Mesenchymal stem cell (in vitro differentiated cells and primary cell): ENCODE measurements around the gene CSRP1.

Source experiments
- DNase-seq: peaks from one replicate; pipeline ENCODE4 v3.0.0-alpha.2; 2013
- H2AFZ ChIP-seq: one replicate; pipeline ENCODE4 v1.6.1; 2013; ENCODE audit warnings: low read depth, mild to moderate bottlenecking, control low read depth, inconsistent platforms, low read length, moderate library complexity
- H2AK5ac ChIP-seq: 2 replicates; pipeline ENCODE4 v1.6.1; 2013; ENCODE audit warnings: low read length, moderate library complexity, mild to moderate bottlenecking, inconsistent platforms; ENCODE audit not compliant: severe bottlenecking
- H2BK120ac ChIP-seq: one replicate; pipeline ENCODE4 v1.6.1; 2013; ENCODE audit warnings: low read depth, mild to moderate bottlenecking, inconsistent platforms, low read length, moderate library complexity
- H2BK12ac ChIP-seq, 2 experiments: one replicate each; pipeline ENCODE4 v1.6.1; 2013; ENCODE audit warnings: inconsistent platforms in 2 of 2, low read length in 2 of 2, mild to moderate bottlenecking in 2 of 2, moderate library complexity in 2 of 2, control low read depth in 1 of 2
- H2BK15ac ChIP-seq: one replicate; pipeline ENCODE4 v1.6.1; 2013; ENCODE audit warnings: mild to moderate bottlenecking, low read depth, inconsistent platforms; ENCODE audit not compliant: poor library complexity, severe bottlenecking
- H2BK5ac ChIP-seq: 2 replicates; pipeline ENCODE4 v1.6.1; 2013; ENCODE audit warnings: low read depth, mild to moderate bottlenecking, low read length, control low read depth, inconsistent platforms; ENCODE audit not compliant: poor library complexity, severe bottlenecking
- H3K14ac ChIP-seq, 2 experiments: one replicate each; pipeline ENCODE4 v1.6.1; 2013; ENCODE audit warnings: inconsistent platforms in 2 of 2, low read length in 2 of 2, control low read depth in 1 of 2, mild to moderate bottlenecking in 1 of 2, moderate library complexity in 1 of 2
- H3K18ac ChIP-seq, 2 experiments: one replicate each; pipeline ENCODE4 v1.6.1; 2013; ENCODE audit warnings: inconsistent platforms in 2 of 2, low read length in 2 of 2, control low read depth in 1 of 2, low read depth in 1 of 2, mild to moderate bottlenecking in 1 of 2
- H3K23ac ChIP-seq, 2 experiments: one replicate each; pipeline ENCODE4 v1.6.1; 2013; ENCODE audit warnings: inconsistent platforms in 2 of 2, low read length in 2 of 2, mild to moderate bottlenecking in 2 of 2, moderate library complexity in 2 of 2, control low read depth in 1 of 2
- H3K27ac ChIP-seq: 2 replicates; pipeline ENCODE4 v1.5.1; 2013; ENCODE audit warnings: mild to moderate bottlenecking, moderate library complexity, low read length, control low read depth, inconsistent platforms; ENCODE audit not compliant: poor library complexity, severe bottlenecking
- H3K27me3 ChIP-seq, 2 experiments: 2 replicates each; pipeline versions ENCODE4 v1.6.1 to v1.7.0; 2013; ENCODE audit warnings: low read length in 2 of 2, mild to moderate bottlenecking in 2 of 2, moderate library complexity in 2 of 2, control low read depth in 1 of 2, inconsistent platforms in 1 of 2; ENCODE audit not compliant: control insufficient read depth in 1 of 2, insufficient read depth in 1 of 2
- H3K36me3 ChIP-seq, 2 experiments: 2 replicates each; pipeline versions ENCODE4 v1.6.1 to v1.7.0; 2013; ENCODE audit warnings: low read length in 2 of 2, control low read depth in 1 of 2, inconsistent platforms in 1 of 2, low read depth in 1 of 2, mild to moderate bottlenecking in 1 of 2; ENCODE audit not compliant: insufficient read depth in 2 of 2, control insufficient read depth in 1 of 2
- H3K4ac ChIP-seq, 2 experiments: one replicate each; pipeline ENCODE4 v1.6.1; 2013; ENCODE audit warnings: inconsistent platforms in 2 of 2, low read length in 2 of 2, mild to moderate bottlenecking in 2 of 2, moderate library complexity in 2 of 2, control low read depth in 1 of 2, low read depth in 1 of 2
- H3K4me1 ChIP-seq: 2 replicates; pipeline ENCODE4 v1.6.1; 2013; ENCODE audit warnings: low read depth, low read length, control low read depth; ENCODE audit not compliant: control insufficient read depth, insufficient read depth
- H3K4me2 ChIP-seq: 2 replicates; pipeline ENCODE4 v1.6.1; 2013; ENCODE audit warnings: low read length, mild to moderate bottlenecking, inconsistent platforms; ENCODE audit not compliant: poor library complexity, severe bottlenecking
- H3K4me3 ChIP-seq, 2 experiments: 2 replicates each; pipeline versions ENCODE4 v1.5.1 to v1.7.0; 2013; ENCODE audit warnings: low read length in 2 of 2, mild to moderate bottlenecking in 2 of 2, control low read depth in 1 of 2, low read depth in 1 of 2; ENCODE audit not compliant: insufficient read depth in 1 of 2
- H3K79me1 ChIP-seq: replicated peaks from 2 replicates; pipeline ENCODE4 v1.6.1; 2013; ENCODE audit warnings: mild to moderate bottlenecking, control low read depth, low read length, inconsistent platforms; ENCODE audit not compliant: poor library complexity, severe bottlenecking
- H3K9ac ChIP-seq: 2 replicates; pipeline ENCODE4 v1.7.0; 2013; ENCODE audit warnings: mild to moderate bottlenecking, low read length, moderate library complexity
- H3K9me3 ChIP-seq: 2 replicates; pipeline ENCODE4 v1.7.0; 2013; ENCODE audit warnings: mild to moderate bottlenecking, low read length; ENCODE audit not compliant: control insufficient read depth
- H4K8ac ChIP-seq: one replicate; pipeline ENCODE4 v1.6.1; 2013; ENCODE audit warnings: inconsistent platforms, mild to moderate bottlenecking, low read length, moderate library complexity
- H4K91ac ChIP-seq: one replicate; pipeline ENCODE4 v1.6.1; 2013; ENCODE audit warnings: mild to moderate bottlenecking, low read length, inconsistent platforms
- WGBS: methylation state at CpG from one replicate; pipeline ENCODE4 v1.1.7; 2013; ENCODE audit warnings: mixed read lengths; 5-methylcytosine and 5-hydroxymethylcytosine counted together

CSRP1 gene

GRCh38 chr1:201530741-201531531 is 24.0 kb upstream of the CSRP1 start:
- H3K18ac ChIP-seq: peak overlapping the region; percentile 7 to 35
- DNase-seq: peak; percentile 90

GRCh38 chr1:201528631-201529252 is 21.8 kb upstream of the CSRP1 start:
- no peaks in the 10 kb centered on the region for H3K36me3 ChIP-seq
- H3K27ac ChIP-seq: no peak overlapping the region
- H3K18ac ChIP-seq: no peak overlapping the region
- H3K4me1 ChIP-seq: peaks cover 3% of the 10 kb centered on the region
- H2BK15ac ChIP-seq: no peak overlapping the region
- no peak overlapping the region for H2AFZ ChIP-seq
- H3K14ac ChIP-seq: no peak overlapping the region
- peak overlapping the region in 1 of 2 experiments; percentile 84 for H2BK12ac ChIP-seq
- H2BK120ac ChIP-seq: no peak overlapping the region
- no peaks in the 10 kb centered on the region for H3K79me1 ChIP-seq
- peak overlapping the region; percentile 12 for H3K9ac ChIP-seq
- no peak overlapping the region for H4K8ac ChIP-seq
- H4K91ac ChIP-seq: no peak overlapping the region
- no peak overlapping the region for H2AK5ac ChIP-seq
- H3K4me3 ChIP-seq: no peak overlapping the region
- peak; percentile 70 for DNase-seq
- no peak overlapping the region for H2BK5ac ChIP-seq
- H3K27me3 ChIP-seq: no peaks in the 10 kb centered on the region
- H3K23ac ChIP-seq: no peak overlapping the region
- H3K4ac ChIP-seq: no peak overlapping the region
- no peak overlapping the region for H3K4me2 ChIP-seq
- no peaks in the 10 kb centered on the region for H3K9me3 ChIP-seq
- WGBS: 80% methylated on average over 3 of the region's 3 CpGs

More at GRCh38 chr1:201530741-201531531, 24.0 kb upstream of the CSRP1 start:
- peak overlapping the region; percentile 35 for H4K91ac ChIP-seq
- H3K14ac ChIP-seq: peak overlapping the region in 1 of 2 experiments; percentile 24
- peak overlapping the region; percentile 85 for H3K9ac ChIP-seq
- no peak overlapping the region for H2AFZ ChIP-seq
- 62% methylated on average over 26 of the region's 26 CpGs for WGBS
- H2BK120ac ChIP-seq: peak overlapping the region; percentile 22
- no peak overlapping the region for H3K27ac ChIP-seq
- H2BK12ac ChIP-seq: peak overlapping the region; percentile 62 to 83
- peak overlapping the region; percentile 33 for H2AK5ac ChIP-seq
- peaks cover 6% of the 10 kb centered on the region for H3K4me1 ChIP-seq
- H3K9me3 ChIP-seq: no peaks in the 10 kb centered on the region
- no peak overlapping the region for H2BK5ac ChIP-seq
- no peak overlapping the region for H3K23ac ChIP-seq
- no peak overlapping the region for H4K8ac ChIP-seq
- no peaks in the 10 kb centered on the region for H3K79me1 ChIP-seq
- no peak overlapping the region for H3K4ac ChIP-seq
- no peaks in the 10 kb centered on the region for H3K27me3 ChIP-seq
- H2BK15ac ChIP-seq: peak overlapping the region; percentile 33
- no peak overlapping the region for H3K4me2 ChIP-seq
- H3K36me3 ChIP-seq: no peaks in the 10 kb centered on the region
- peak overlapping the region in 1 of 2 experiments; percentile 14 for H3K4me3 ChIP-seq

- DNase-seq: no peak
- no peak overlapping the region for H4K8ac ChIP-seq
- no peak overlapping the region for H3K27ac ChIP-seq
- no peak overlapping the region for H3K4me3 ChIP-seq
- H3K4ac ChIP-seq: no peak overlapping the region
- H2AK5ac ChIP-seq: no peak overlapping the region
- no peak overlapping the region for H2AFZ ChIP-seq
- no peak overlapping the region for H2BK12ac ChIP-seq
- H3K9ac ChIP-seq: no peak overlapping the region
- H3K18ac ChIP-seq: no peak overlapping the region
- no peak overlapping the region for H4K91ac ChIP-seq
- WGBS: 100% methylated on average over 1 of the region's 5 CpGs
- H3K9me3 ChIP-seq: no peaks in the 10 kb centered on the region
- H3K27me3 ChIP-seq: no peaks in the 10 kb centered on the region
- H3K23ac ChIP-seq: no peak overlapping the region
- H2BK5ac ChIP-seq: no peak overlapping the region
- H2BK120ac ChIP-seq: no peak overlapping the region
- H3K14ac ChIP-seq: no peak overlapping the region
- H2BK15ac ChIP-seq: no peak overlapping the region
- H3K4me2 ChIP-seq: no peak overlapping the region
- H3K4me1 ChIP-seq: peaks cover 3% of the 10 kb centered on the region
- H3K36me3 ChIP-seq: no peaks in the 10 kb centered on the region
- no peaks in the 10 kb centered on the region for H3K79me1 ChIP-seq
Measured at GRCh38 chr1:201527879-201528278, 21.0 kb upstream of the CSRP1 start.

- no peaks in the 10 kb centered on the region for H3K36me3 ChIP-seq
- no peak overlapping the region for H3K18ac ChIP-seq
- H2BK15ac ChIP-seq: no peak overlapping the region
- H3K4me1 ChIP-seq: no peaks in the 10 kb centered on the region
- H3K23ac ChIP-seq: no peak overlapping the region
- no peak overlapping the region for H3K4me2 ChIP-seq
- no peak overlapping the region for H4K91ac ChIP-seq
- H3K79me1 ChIP-seq: no peaks in the 10 kb centered on the region
- H2BK5ac ChIP-seq: no peak overlapping the region
- no peak overlapping the region for H2AK5ac ChIP-seq
- H3K9ac ChIP-seq: peak overlapping the region; percentile 46
- no peaks in the 10 kb centered on the region for H3K27me3 ChIP-seq
- no peak for DNase-seq
- H3K9me3 ChIP-seq: no peaks in the 10 kb centered on the region
- 100% methylated on average over 1 of the region's 1 CpG for WGBS
- H3K27ac ChIP-seq: no peak overlapping the region
- H3K14ac ChIP-seq: no peak overlapping the region
- no peak overlapping the region for H2BK120ac ChIP-seq
- no peak overlapping the region for H3K4ac ChIP-seq
- no peak overlapping the region for H2AFZ ChIP-seq
- no peak overlapping the region for H3K4me3 ChIP-seq
- no peak overlapping the region for H2BK12ac ChIP-seq
- no peak overlapping the region for H4K8ac ChIP-seq
Measured at GRCh38 chr1:201525193-201525778, 18.4 kb upstream of the CSRP1 start.
